PFSK-1 (cell line): ENCODE data around the gene NRAP.

ENCODE experiments used
- FOXP2 ChIP-seq: optimal IDR thresholded peaks from 2 replicates; pipeline ENCODE3; 2011; ENCODE audit warnings: borderline replicate concordance, control low read depth, inconsistent platforms; ENCODE audit not compliant: insufficient read depth; ENCODE audit errors: extremely low read length, extremely low read depth
- POLR2AphosphoS5 ChIP-seq: IDR thresholded peaks from 2 replicates; pipeline ENCODE4 v1.6.1; 2012; ENCODE audit warnings: low read depth, mild to moderate bottlenecking, control low read depth, low read length, moderate library complexity
- REST ChIP-seq, 2 experiments: IDR thresholded peaks; 2 replicates each; pipeline versions ENCODE4 v1.6.1 to v1.8.0; 2011 to 2012; ENCODE audit warnings: low read depth in 2 of 2, low read length in 2 of 2, control low read depth in 1 of 2, inconsistent platforms in 1 of 2, mild to moderate bottlenecking in 1 of 2, moderate library complexity in 1 of 2; ENCODE audit not compliant: insufficient read depth in 1 of 2
- SIN3A ChIP-seq: IDR thresholded peaks from 2 replicates; pipeline ENCODE4 v1.6.1; 2012; ENCODE audit warnings: mild to moderate bottlenecking, low read length, moderate library complexity, borderline replicate concordance; ENCODE audit not compliant: insufficient read depth
- TAF1 ChIP-seq: IDR thresholded peaks from 2 replicates; pipeline ENCODE4 v1.6.1; 2012; ENCODE audit warnings: low read length, control low read depth, borderline replicate concordance; ENCODE audit not compliant: insufficient read depth

The NRAP gene

GRCh38 chr10:113683300-113683699, 19.5 kb upstream of the NRAP start:
- TF ChIP-seq SIN3A (no peak), TAF1 (no peak), POLR2AphosphoS5 (no peak), REST (IDR thresholded peaks at IDR 0.05; ENCODE audit: insufficient read depth in 1 of 2, low read depth in 2 of 2, low read length in 2 of 2) (no peak), FOXP2 (no peak)

- TF ChIP-seq SIN3A (no peak), FOXP2 (no peak), TAF1 (no peak), POLR2AphosphoS5 (no peak), REST (IDR thresholded peaks at IDR 0.05; ENCODE audit: insufficient read depth in 1 of 2, low read depth in 2 of 2, low read length in 2 of 2) (no peak)
Observed at GRCh38 chr10:113681533-113682470, 18.0 kb upstream of the NRAP start.

- TF ChIP-seq POLR2AphosphoS5: no peak
- no peak for TF ChIP-seq SIN3A
- TF ChIP-seq REST (IDR thresholded peaks at IDR 0.05; ENCODE audit: insufficient read depth in 1 of 2, low read depth in 2 of 2, low read length in 2 of 2): no peak
- no peak for TF ChIP-seq FOXP2
- no peak for TF ChIP-seq TAF1
Observed at GRCh38 chr10:113680190-113681111, 16.6 kb upstream of the NRAP start.

- no peak for TF ChIP-seq TAF1
- TF ChIP-seq POLR2AphosphoS5: no peak
- no peak for TF ChIP-seq REST (IDR thresholded peaks at IDR 0.05; ENCODE audit: insufficient read depth in 1 of 2, low read depth in 2 of 2, low read length in 2 of 2)
- no peak for TF ChIP-seq SIN3A
- no peak for TF ChIP-seq FOXP2
Observed at GRCh38 chr10:113679463-113680189, 15.8 kb upstream of the NRAP start, which contains the start of gene CASP7. Gene CASP7, plus strand, starts transcription at chr10:113679912. Its CDS starts 17,582 bp downstream, at chr10:113697494.
